Measurements from ENCODE around the gene NAB1.

NAB1 gene

GRCh38 chr2:190637281-190637734, 11.6 kb upstream of the NAB1 start:
- no peak for DNase-seq

DNA sequence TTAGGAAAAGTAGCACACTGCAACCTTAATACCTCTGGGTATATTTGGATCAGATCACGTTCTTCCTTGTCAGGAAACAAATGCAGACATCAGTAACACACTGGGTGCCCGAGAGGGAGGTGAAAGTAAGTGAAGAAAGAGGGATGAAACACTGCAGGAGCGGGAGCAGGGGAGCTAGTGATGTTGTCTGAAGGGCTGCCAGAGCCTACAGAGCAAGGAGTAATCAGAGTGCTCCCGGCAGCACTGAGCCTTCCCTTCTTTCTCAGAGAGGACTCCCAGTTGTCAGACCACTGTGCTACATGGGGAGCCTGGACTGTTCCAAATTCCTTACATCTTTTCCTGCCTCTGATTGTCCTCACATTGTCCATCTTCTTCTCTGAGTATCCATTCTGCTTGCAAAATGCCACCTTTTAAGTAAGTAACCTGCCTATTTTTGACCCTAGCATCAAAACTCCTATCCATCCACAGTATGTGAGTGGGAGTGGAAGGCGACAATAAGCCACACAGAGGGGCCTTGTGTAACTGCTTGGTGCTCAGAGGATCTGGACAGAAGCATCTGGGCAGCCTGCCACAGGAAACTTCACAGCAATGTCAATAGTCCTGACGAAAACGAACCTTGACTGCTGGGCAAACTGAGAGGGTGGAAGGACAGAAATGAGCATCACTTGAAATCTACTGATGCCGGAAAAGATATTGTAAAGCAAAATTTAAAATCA, 10.8 kb upstream of the NAB1 start:
- DNase-seq, result no peak

DNA sequence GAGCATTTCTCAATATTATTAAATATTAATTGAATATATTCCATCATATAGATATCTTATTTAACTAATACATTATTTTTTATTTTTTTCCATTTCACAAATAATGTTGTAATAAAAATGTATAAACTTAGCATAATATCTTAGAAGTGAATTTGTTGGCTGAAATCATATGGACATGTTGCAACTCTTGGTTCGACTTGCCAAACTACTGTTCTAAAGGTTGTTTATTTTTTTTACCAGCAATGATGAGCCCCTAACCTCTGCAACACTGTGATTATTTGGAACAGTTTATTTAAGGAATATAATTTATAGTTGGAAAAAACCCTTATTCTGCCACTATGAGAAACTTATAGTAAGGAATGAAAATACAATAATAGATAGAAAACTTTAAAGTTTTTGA, 8.8 kb upstream of the NAB1 start:
- DNase-seq, result no peak

DNA sequence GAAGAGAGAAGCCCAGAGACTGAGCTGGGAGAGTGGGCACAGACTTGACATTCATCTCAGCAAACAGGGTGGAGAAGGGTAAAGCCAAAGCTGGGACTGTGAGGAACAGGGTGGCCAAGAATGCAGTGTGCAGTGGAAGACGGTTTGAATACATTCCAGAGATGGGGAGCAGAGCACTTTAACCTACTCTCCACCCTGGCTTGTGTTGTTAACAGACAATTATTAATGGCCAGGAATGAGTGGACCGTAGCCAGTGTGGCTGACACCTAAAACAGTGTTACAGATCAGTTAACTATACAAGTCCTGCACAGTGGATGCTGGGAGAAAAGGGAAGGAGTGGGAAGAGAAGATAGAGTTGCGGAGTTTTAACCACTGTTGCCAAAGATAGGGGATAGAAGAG, 7.4 kb upstream of the NAB1 start:
- DNase-seq, result no peak

GRCh38 chr2:190646780-190647522, 1.9 kb upstream of the NAB1 start:
- DNase-seq, result no peak

DNA sequence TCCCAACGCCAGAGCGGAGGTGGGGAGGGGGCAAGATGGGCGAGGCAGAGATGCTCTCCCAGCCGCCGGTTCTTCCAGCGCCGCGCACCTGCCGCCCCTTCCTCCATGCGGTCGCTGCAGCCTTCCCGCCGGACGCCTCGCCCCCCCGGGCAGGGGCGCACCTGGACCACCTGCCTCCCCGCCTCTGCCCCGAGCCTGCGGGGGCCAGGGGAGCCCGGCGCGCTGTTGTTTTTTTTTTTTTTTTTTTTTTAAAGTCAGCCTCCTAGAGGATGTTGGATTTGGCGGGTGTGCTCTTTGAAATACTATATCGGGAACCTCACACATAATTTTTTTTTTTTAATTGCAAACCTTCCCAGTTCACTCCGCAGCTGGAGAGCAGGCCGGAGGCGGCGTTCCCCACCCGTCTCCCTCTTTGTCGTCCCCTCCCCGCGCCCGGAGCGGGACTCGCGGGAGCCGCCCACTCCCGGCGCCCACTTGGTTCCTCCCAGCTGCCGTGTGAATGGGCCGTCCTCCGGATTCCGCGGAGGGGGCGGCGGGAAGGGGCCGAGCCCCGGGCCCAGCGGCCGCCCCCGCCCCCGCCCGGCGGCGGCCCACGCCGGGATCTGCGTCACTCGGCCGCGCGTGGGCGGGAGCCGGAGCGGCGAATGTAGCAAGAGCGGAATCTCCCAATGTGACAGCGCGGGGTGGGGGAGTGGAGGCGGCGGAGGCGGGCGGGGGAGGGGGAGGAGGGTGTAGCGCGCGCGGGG, 421 bp upstream of the NAB1 start:
- DNase-seq, result no peak

- DNase-seq, result no peak
Observed at GRCh38 chr2:190649798-190650390, 1.0 kb downstream of the NAB1 start.

DNA sequence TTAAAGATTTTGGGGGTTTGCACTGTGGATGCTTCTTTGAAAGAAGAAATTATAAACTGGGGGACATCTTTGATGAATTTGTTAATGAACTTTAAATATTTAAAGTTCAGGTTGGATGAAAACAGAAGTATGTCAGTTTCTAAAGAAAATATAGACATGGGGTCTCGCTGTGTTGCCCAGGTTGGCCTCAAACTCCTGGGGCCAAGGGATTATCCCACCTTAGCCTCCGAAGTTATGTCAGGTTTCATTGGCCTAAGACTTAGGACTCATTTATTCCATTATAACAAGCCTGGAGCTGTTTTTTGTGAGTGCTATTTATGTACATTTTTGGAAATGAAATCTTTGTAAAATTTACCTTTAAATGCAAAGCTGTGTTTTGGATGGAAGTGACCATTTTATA, 2.5 kb downstream of the NAB1 start:
- DNase-seq, result no peak

GRCh38 chr2:190653231-190653630, 4.3 kb downstream of the NAB1 start:
- no peak for DNase-seq

DNA sequence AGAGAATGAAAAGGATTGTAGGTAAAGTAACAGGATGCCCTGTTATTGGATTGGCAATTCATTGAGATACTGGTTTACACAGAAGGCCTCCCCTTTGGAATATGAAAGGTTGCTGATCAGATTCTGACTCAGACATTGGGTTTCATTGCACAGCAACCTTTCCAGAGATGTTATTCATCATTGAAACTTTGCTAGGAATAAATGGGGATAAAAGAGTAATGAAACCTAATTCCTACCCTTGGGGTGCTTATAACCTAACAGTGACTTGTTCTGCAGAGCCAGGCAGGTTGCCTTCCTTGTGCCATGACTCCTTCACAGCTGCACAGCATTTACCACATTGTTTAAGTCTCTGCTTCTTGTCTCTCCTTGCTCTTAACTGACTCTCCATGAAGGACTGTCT, 5.0 kb downstream of the NAB1 start:
- no peak for DNase-seq

- DNase-seq, result no peak
Observed at GRCh38 chr2:190655113-190655512, 6.2 kb downstream of the NAB1 start.

- no peak for DNase-seq
Observed at GRCh38 chr2:190655570-190655969, 6.7 kb downstream of the NAB1 start.

DNA sequence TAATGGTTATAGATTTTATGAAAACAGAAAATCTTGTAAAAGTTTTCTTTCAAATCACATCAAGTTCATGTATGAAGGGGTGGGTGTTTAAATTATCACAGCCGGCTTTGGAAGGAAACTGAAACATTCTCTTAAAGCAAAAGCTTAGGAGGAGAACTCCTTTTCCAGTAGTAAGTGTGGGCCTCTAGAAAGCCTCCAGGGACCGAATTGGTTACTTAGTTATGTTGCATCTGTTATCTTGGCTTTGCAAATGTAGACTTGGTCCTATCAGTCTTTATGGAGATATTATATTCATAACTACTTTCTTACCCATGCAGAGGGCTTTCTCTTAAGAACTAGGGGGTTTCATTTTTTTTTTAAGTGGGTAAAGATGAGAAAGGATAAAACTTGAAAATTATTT, 7.4 kb downstream of the NAB1 start:
- no peak for DNase-seq

DNA sequence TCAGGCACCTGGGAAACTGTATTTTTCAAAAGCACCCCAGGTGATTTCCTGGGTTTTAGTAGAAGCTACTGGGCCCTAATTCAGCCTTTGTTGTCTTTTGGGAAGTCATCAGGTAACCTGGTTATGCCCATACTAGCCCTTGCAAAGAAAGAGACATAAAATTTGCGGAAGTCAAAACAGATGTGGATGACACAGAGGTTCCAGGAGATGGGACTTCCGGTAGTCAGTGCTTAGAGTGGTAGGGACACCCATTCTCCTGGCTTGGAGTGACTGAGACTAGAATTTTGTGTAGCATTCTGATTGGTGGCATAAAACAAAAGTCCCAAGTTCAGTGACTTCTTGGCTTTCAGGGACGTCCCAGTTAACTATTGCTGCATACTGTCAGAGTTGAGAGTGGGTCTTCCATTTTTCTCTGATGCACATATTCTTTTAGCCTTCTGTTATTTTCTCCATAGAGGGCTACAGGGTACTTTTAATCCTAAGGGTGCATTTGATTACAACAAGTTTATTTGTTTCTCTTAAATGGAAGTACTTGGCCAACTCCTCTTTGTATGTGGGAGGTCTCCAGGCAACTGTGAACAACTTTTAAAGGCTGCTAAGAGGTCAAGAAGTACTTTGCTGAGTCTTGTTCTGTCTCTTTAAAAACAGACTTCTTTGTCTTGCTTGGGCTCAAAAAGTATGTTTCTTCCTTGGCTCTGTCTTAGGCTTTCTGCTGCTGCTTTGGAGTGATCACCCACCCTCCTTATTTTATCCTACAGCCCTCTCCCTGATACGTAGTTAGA, 8.8 kb downstream of the NAB1 start:
- no peak for DNase-seq

- DNase-seq, result no peak
Observed at GRCh38 chr2:190659553-190659952, 10.7 kb downstream of the NAB1 start.

DNA sequence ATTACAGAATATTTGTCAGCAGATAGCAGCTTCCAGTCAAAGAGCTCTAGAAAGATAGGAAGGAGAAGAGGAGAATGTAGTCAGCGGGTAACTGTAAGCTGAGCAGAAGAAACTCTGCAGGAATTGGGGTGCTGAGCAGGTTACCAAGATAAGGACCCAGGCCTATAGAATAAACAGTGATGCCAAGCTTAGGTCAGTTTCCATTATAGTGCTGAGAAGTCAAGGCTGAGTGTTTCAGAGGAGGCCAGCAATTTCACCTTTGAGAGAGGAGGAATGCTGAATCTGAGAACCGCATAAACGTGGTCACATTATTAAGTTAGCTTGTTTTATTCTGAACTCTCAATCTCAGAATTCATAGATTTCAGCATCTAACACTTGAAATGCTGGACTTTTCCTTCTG, 13.9 kb downstream of the NAB1 start:
- DNase-seq, result no peak

DNA sequence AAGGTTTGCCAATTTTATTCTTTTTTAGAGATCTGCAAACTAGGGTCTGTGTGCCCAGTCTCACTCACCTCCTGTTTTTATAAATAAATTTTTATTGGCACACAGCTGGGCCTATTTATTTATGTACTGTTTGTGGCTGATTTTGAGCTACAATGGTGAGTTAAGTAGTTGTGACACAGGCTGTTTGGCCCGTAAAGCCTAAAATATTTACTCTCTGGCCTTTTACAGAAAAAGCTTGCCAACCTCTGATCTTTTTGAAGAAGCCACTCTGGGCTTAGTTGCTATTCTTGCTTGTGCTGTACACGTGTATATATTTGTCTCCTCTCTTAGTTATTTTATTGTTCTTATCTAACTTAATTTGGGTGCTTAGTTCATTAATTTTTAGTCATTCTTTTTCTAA, 14.5 kb downstream of the NAB1 start:
- DNase-seq, result no peak

DNA sequence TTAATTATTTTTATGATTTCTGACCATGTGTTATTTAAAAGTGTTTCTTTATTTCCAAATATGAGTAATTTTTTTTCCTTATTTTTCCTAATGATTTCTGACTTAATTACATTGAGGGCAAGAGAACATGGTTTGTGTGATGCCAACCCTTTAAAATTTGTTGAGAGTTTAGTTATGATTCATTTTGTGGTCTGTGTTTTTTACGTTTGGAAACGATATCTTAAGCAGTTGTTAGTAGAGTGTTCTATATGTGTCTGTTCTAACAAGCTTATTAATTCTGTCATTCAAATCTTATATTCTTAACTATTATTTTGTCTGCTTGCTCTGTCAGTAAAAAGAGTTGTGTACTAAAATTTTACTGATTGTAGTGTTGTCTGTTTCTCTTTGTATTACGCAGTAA, 15.0 kb downstream of the NAB1 start:
- DNase-seq, result no peak

DNA sequence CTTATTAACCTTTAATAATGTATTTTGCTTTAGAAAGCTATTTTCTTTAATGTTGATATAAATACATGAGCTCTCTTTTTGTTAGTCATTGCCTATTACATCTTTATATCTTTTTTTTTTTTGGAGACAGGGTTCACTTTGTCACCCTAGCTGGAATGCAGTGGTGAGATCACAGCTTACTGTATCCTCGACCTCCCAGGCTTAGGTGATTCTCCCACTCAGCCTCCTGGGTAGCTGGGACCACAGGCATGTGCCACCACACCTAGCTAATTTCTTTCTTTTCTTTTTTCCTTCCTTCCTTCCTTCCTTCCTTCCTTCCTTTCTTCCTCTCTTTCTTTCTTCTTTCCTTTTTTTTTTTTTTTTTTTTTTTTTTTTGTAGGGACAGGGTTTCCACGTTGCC, 15.4 kb downstream of the NAB1 start:
- no peak for DNase-seq

- no peak for DNase-seq
Observed at GRCh38 chr2:190666895-190667294, 18.0 kb downstream of the NAB1 start.

- no peak for DNase-seq
Observed at GRCh38 chr2:190668892-190669291, 20.0 kb downstream of the NAB1 start.

DNA sequence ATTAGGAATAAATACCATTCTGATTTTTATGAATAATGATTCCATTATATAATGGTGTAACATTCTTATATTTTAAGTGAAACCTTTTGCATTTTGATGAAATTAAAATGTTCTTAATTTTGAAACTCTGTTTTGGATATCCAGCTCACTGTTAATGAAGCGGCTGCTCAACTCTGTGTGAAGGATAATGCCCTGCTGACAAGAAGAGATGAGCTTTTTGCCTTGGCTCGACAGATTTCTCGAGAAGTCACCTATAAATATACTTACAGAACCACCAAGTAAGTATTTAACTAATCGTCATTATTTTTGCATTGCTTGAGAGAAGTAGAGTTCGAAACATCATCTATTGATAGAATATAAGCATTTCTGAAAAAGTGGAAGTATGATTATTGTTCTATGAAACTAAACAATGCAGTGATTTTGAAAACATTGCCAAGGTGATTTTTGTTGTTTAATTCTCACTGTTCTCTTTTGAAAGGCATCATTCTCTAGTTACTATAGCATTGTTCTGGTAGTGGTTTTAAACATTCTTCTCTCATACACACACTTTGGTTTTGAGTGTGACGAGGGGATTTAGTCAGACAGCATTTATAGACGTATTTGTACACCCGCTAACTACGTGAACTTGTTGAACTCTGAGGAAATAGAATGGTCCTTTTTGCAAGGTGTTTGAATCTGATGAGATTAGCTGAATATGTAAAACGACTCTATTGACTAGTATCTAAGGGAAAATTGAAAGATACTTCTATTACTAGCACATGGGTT, 21.5 kb downstream of the NAB1 start:
- DNase-seq, result no peak
